Common myeloid progenitor, CD34-positive (primary cell): ENCODE measurements around the gene KRTAP3-3.

Source experiments
- CTCF ChIA-PET: fragments of 350-600 bp; sonication (Branson Sonifier 250); formaldehyde crosslinking; loops from one replicate; lab custom pipeline; 2021; ENCODE audit warnings: antibody characterized with exemption; lab: Charles Lee
- POLR2A ChIA-PET: fragments of 350-600 bp; sonication (Branson Sonifier 250); formaldehyde crosslinking; loops from one replicate; lab custom pipeline; 2021; ENCODE audit warnings: antibody characterized with exemption; lab: Charles Lee
- DNase-seq, 3 donors: peaks; one replicate each; pipeline versions ENCODE4 v3.0.0 to v3.0.0-alpha.2; 2013
- H3K27ac ChIP-seq, 2 experiments: 1 replicate in 1 of 2; 2 replicates in 1 of 2; pipeline ENCODE4 v1.7.0; 2013; ENCODE audit warnings: inconsistent platforms in 2 of 2, low read length in 2 of 2, mild to moderate bottlenecking in 2 of 2, low read depth in 1 of 2, moderate library complexity in 1 of 2; ENCODE audit not compliant: severe bottlenecking in 2 of 2, insufficient read depth in 1 of 2, poor library complexity in 1 of 2
- H3K27me3 ChIP-seq, 5 experiments: replicated peaks in 2 of 5; 1 replicate in 3 of 5; 2 replicates in 2 of 5; pipeline versions ENCODE4 v1.6.1 to v1.7.0; 2013; ENCODE audit warnings: low read length in 4 of 5, mild to moderate bottlenecking in 2 of 5, moderate library complexity in 2 of 5, inconsistent platforms in 1 of 5; ENCODE audit not compliant: insufficient read depth in 5 of 5, control insufficient read depth in 4 of 5
- H3K36me3 ChIP-seq, 4 experiments: 1 replicate in 2 of 4; 2 replicates in 2 of 4; pipeline versions ENCODE4 v1.6.1 to v1.7.0; 2013; ENCODE audit warnings: low read length in 3 of 4, control low read depth in 1 of 4, mild to moderate bottlenecking in 1 of 4; ENCODE audit not compliant: control insufficient read depth in 4 of 4, insufficient read depth in 4 of 4
- H3K4me1 ChIP-seq, 4 experiments: 1 replicate in 3 of 4; 2 replicates in 1 of 4; pipeline versions ENCODE4 v1.6.1 to v1.7.1; 2013; ENCODE audit warnings: low read length in 3 of 4, mild to moderate bottlenecking in 3 of 4, control low read depth in 1 of 4, inconsistent platforms in 1 of 4, moderate library complexity in 1 of 4; ENCODE audit not compliant: control insufficient read depth in 4 of 4, insufficient read depth in 4 of 4; ENCODE audit errors: control extremely low read depth in 1 of 4
- H3K4me3 ChIP-seq, 7 experiments: 1 replicate in 4 of 7; 2 replicates in 3 of 7; pipeline versions ENCODE4 v1.5.1 to v1.7.0; 2013; ENCODE audit warnings: mild to moderate bottlenecking in 7 of 7, low read length in 6 of 7, moderate library complexity in 6 of 7, inconsistent platforms in 2 of 7, low read depth in 2 of 7, control low read depth in 1 of 7; ENCODE audit not compliant: insufficient read depth in 4 of 7, control insufficient read depth in 1 of 7; ENCODE audit errors: extremely low read depth in 1 of 7
- H3K9me3 ChIP-seq, 5 experiments: 1 replicate in 4 of 5; 2 replicates in 1 of 5; pipeline versions ENCODE4 v1.6.1 to v1.7.1; 2013; ENCODE audit warnings: low read length in 4 of 5, mild to moderate bottlenecking in 2 of 5, inconsistent platforms in 1 of 5, low read depth in 1 of 5, moderate library complexity in 1 of 5; ENCODE audit not compliant: control insufficient read depth in 4 of 5, insufficient read depth in 2 of 5; ENCODE audit errors: control extremely low read depth in 1 of 5
- WGBS: methylation state at CpG from one replicate; pipeline ENCODE4 v1.1.5; 2013; ENCODE audit not compliant: insufficient coverage; 5-methylcytosine and 5-hydroxymethylcytosine counted together

The KRTAP3-3 gene

GRCh38 chr17:41026715-41027471, 32.9 kb upstream of the KRTAP3-3 start, which contains the start of gene KRTAP1-5:
KRTAP1-5 (minus strand) TSS chr17:41027208; CDS start chr17:41027155, 53 bp downstream.
- no peak for DNase-seq
- ChIA-PET POLR2A (no interaction called here), CTCF (no interaction called here)
- no peaks in the 10 kb centered on the region for H3K36me3 ChIP-seq
- H3K27me3 ChIP-seq: peaks cover 0 to 4% (median 0%) of the 10 kb centered on the region in 5 experiments
- no peak within 1 kb of the TSS for H3K27ac ChIP-seq
- no peaks in the 10 kb centered on the region for H3K4me1 ChIP-seq
- no peak within 1 kb of the TSS for H3K4me3 ChIP-seq
- H3K9me3 ChIP-seq: peaks cover 0 to 1% (median 0%) of the 10 kb centered on the region in 5 experiments
- WGBS: 97% methylated on average over 5 of the region's 9 CpGs

GRCh38 chr17:41024697-41025096, 30.7 kb upstream of the KRTAP3-3 start:
- H3K27ac ChIP-seq: no peak overlapping the region
- H3K4me1 ChIP-seq: no peaks in the 10 kb centered on the region
- no peak for DNase-seq
- whole genome bisulfite sequencing: 93% methylated on average over 3 of the region's 3 CpGs
- no peaks in the 10 kb centered on the region for H3K27me3 ChIP-seq
- H3K4me3 ChIP-seq: no peak overlapping the region
- H3K36me3 ChIP-seq: no peaks in the 10 kb centered on the region
- peaks cover 0 to 3% (median 0%) of the 10 kb centered on the region in 5 experiments for H3K9me3 ChIP-seq
- POLR2A ChIA-PET: no interaction called here
- CTCF ChIA-PET: no interaction called here

GRCh38 chr17:41020336-41020735, 26.4 kb upstream of the KRTAP3-3 start:
- no peak for DNase-seq
- POLR2A ChIA-PET: no interaction called here
- Histone ChIP-seq H3K4me1 (peaks cover 3 to 13% (median 5%) of the 10 kb centered on the region in 4 experiments), H3K4me3 (no peak overlapping the region), H3K36me3 (no peaks in the 10 kb centered on the region), H3K27me3 (no peaks in the 10 kb centered on the region), H3K27ac (no peak overlapping the region), H3K9me3 (peaks cover 0 to 3% (median 0%) of the 10 kb centered on the region in 5 experiments)
- CTCF ChIA-PET: interaction anchor here (1.7 kb wide), 1 partner anchor 9 kb away, joined by 5 read pairs; the partner anchor contains the start of gene KRTAP1-4

- ChIA-PET POLR2A (no interaction called here), CTCF (interaction anchor here (1.7 kb wide), 1 partner anchor 10 kb away, joined by 5 read pairs; the partner anchor contains the start of gene KRTAP1-4)
- H3K9me3 ChIP-seq: peaks cover 0 to 3% (median 0%) of the 10 kb centered on the region in 5 experiments
- 100% methylated on average over 2 of the region's 3 CpGs for WGBS
- H3K4me3 ChIP-seq: no peak overlapping the region
- H3K27ac ChIP-seq: no peak overlapping the region
- H3K27me3 ChIP-seq: no peaks in the 10 kb centered on the region
- H3K36me3 ChIP-seq: no peaks in the 10 kb centered on the region
- peaks cover 3 to 13% (median 5%) of the 10 kb centered on the region in 4 experiments for H3K4me1 ChIP-seq
- DNase-seq: no peak
Observed at GRCh38 chr17:41019415-41019814, 25.5 kb upstream of the KRTAP3-3 start.

GRCh38 chr17:41018541-41018940, 24.6 kb upstream of the KRTAP3-3 start:
- peaks cover 0 to 3% (median 0%) of the 10 kb centered on the region in 5 experiments for H3K9me3 ChIP-seq
- H3K4me3 ChIP-seq: no peak overlapping the region
- H3K27ac ChIP-seq: no peak overlapping the region
- no peaks in the 10 kb centered on the region for H3K36me3 ChIP-seq
- POLR2A ChIA-PET: interaction anchor here (1.1 kb wide), 1 partner anchor 35 kb away, joined by 3 read pairs; the partner anchor contains the start of gene KRT40
- WGBS: 26% methylated on average over 2 of the region's 3 CpGs
- no peaks in the 10 kb centered on the region for H3K27me3 ChIP-seq
- CTCF ChIA-PET: interaction anchor here (1.7 kb wide), 1 partner anchor 11 kb away, joined by 5 read pairs; the partner anchor contains the start of gene KRTAP1-4
- peaks cover 3 to 13% (median 5%) of the 10 kb centered on the region in 4 experiments for H3K4me1 ChIP-seq
- peak; percentile 6 to 55 (median 54) for DNase-seq

GRCh38 chr17:41016578-41017215, 22.7 kb upstream of the KRTAP3-3 start:
- CTCF ChIA-PET: no interaction called here
- Histone ChIP-seq H3K36me3 (no peaks in the 10 kb centered on the region), H3K9me3 (peaks cover 0 to 3% (median 0%) of the 10 kb centered on the region in 5 experiments), H3K4me3 (no peak overlapping the region), H3K4me1 (peaks cover 3 to 13% (median 5%) of the 10 kb centered on the region in 4 experiments), H3K27ac (no peak overlapping the region), H3K27me3 (no peaks in the 10 kb centered on the region)
- POLR2A ChIA-PET: no interaction called here
- WGBS: 87% methylated on average over 12 of the region's 13 CpGs
- no peak for DNase-seq

- DNase-seq: no peak
- ChIA-PET POLR2A (no interaction called here), CTCF (no interaction called here)
Observed at GRCh38 chr17:41015454-41015853, 21.5 kb upstream of the KRTAP3-3 start.

More at GRCh38 chr17:41015454-41015853, 21.5 kb upstream of the KRTAP3-3 start:
- Histone ChIP-seq H3K4me1 (peaks cover 3 to 13% (median 5%) of the 10 kb centered on the region in 4 experiments), H3K27ac (no peak overlapping the region), H3K36me3 (no peaks in the 10 kb centered on the region), H3K4me3 (no peak overlapping the region), H3K27me3 (no peaks in the 10 kb centered on the region), H3K9me3 (no peaks in the 10 kb centered on the region)
- 94% methylated on average over 4 of the region's 7 CpGs for WGBS
